Loucy (cell line): ENCODE results near the gene STK40.
A peak's percentile ranks its signal among the peaks of the same experiment; 100 is the strongest.

ENCODE experiments used
- H2AFZ ChIP-seq: fragments of 200-600 bp; sonication (generic); 2 replicates; pipeline ENCODE4 v1.6.0; 2016; ENCODE audit warnings: antibody characterized with exemption, mild to moderate bottlenecking, low read length, moderate library complexity
- H3F3A ChIP-seq: fragments of 200-600 bp; 2 replicates; pipeline ENCODE4 v1.6.0; 2016; ENCODE audit warnings: antibody characterized with exemption, low read depth, mild to moderate bottlenecking
- H3K27me3 ChIP-seq: fragments of 200-600 bp; sonication (generic); 2 replicates; pipeline ENCODE4 v1.6.1; 2014; ENCODE audit warnings: low read length, mild to moderate bottlenecking; ENCODE audit not compliant: insufficient read depth, poor library complexity, severe bottlenecking
- H3K36me3 ChIP-seq: fragments of 200-600 bp; sonication (generic); 2 replicates; pipeline ENCODE4 v1.6.1; 2016; ENCODE audit warnings: low read length; ENCODE audit not compliant: insufficient read depth
- H3K4me1 ChIP-seq: fragments of 200-600 bp; sonication (generic); 2 replicates; pipeline ENCODE4 v1.5.1; 2014; ENCODE audit warnings: low read length, mild to moderate bottlenecking; ENCODE audit not compliant: insufficient read depth, poor library complexity, severe bottlenecking
- H3K4me2 ChIP-seq: fragments of 200-600 bp; sonication (generic); 2 replicates; pipeline ENCODE4 v1.6.0; 2014; ENCODE audit warnings: antibody characterized with exemption, low read length, low read depth, mild to moderate bottlenecking; ENCODE audit not compliant: poor library complexity, severe bottlenecking
- H3K4me3 ChIP-seq: fragments of 200-600 bp; sonication (generic); 2 replicates; pipeline ENCODE4 v1.5.1; 2014; ENCODE audit warnings: low read length, mild to moderate bottlenecking, mixed read lengths; ENCODE audit not compliant: poor library complexity, severe bottlenecking
- H3K79me2 ChIP-seq: fragments of 200-600 bp; sonication (generic); 2 replicates; pipeline ENCODE4 v1.6.1; 2014; ENCODE audit warnings: low read length; ENCODE audit not compliant: insufficient read depth
- H3K9ac ChIP-seq: fragments of 200-600 bp; sonication (generic); 2 replicates; pipeline ENCODE4 v1.6.0; 2014; ENCODE audit warnings: mild to moderate bottlenecking, low read depth, low read length, moderate library complexity; ENCODE audit not compliant: poor library complexity, severe bottlenecking
- H3K9me2 ChIP-seq: fragments of 200-600 bp; sonication (generic); replicated peaks from 2 replicates; pipeline ENCODE4 v1.6.1; 2016; ENCODE audit warnings: low read depth, low read length, mixed read lengths
- H3K9me3 ChIP-seq: fragments of 200-600 bp; sonication (generic); 2 replicates; pipeline ENCODE4 v1.6.1; 2014; ENCODE audit warnings: mild to moderate bottlenecking, antibody characterized with exemption, low read length, low read depth; ENCODE audit not compliant: insufficient read depth
- H4K20me1 ChIP-seq: fragments of 200-600 bp; sonication (generic); 2 replicates; pipeline ENCODE4 v1.6.0; 2014; ENCODE audit warnings: antibody characterized with exemption, low read length, mild to moderate bottlenecking; ENCODE audit not compliant: insufficient read depth, poor library complexity, severe bottlenecking
- CTCF ChIP-seq: fragments of 200-600 bp; sonication (generic); conservative IDR thresholded peaks from 2 replicates; pipeline ENCODE4 v1.5.1; 2014; ENCODE audit warnings: mild to moderate bottlenecking, antibody characterized with exemption, low read length
- EZH2phosphoT487 ChIP-seq: fragments of 200-600 bp; IDR thresholded peaks from 2 replicates; pipeline ENCODE4 v1.6.1; 2018; ENCODE audit warnings: antibody characterized with exemption, mild to moderate bottlenecking, moderate library complexity, borderline replicate concordance

The STK40 gene

GRCh38 chr1:36385410-36386264, at the start of gene STK40:
STK40 (minus strand) TSS chr1:36385924; CDS start chr1:36361332, 24,592 bp downstream.
- peak within 1 kb of the TSS; percentile 96 for H3K4me3 ChIP-seq
- H3K9me3 ChIP-seq, result no peaks in the 10 kb centered on the region
- H3F3A ChIP-seq, result peaks cover 3% of the 10 kb centered on the region; the same call in 1 of the 2 replicates
- peak within 1 kb of the TSS; percentile 97 for H3K4me2 ChIP-seq
- H3K36me3 ChIP-seq, result no peaks in the 10 kb centered on the region
- peaks cover 38% of the 10 kb centered on the region for H3K4me1 ChIP-seq
- peaks cover 4% of the 10 kb centered on the region for H4K20me1 ChIP-seq
- peaks cover 47% of the 10 kb centered on the region for H3K79me2 ChIP-seq
- no peaks in the 10 kb centered on the region for H3K27me3 ChIP-seq
- H3K9me2 ChIP-seq, result no peaks in the 10 kb centered on the region
- TF ChIP-seq CTCF (no peak), EZH2phosphoT487 (no peak)
- H3K9ac ChIP-seq, result peak within 1 kb of the TSS; percentile 81
- peak within 1 kb of the TSS; percentile 87 for H2AFZ ChIP-seq

- Histone ChIP-seq H4K20me1 (no peaks in the 10 kb centered on the region), H3K36me3 (no peaks in the 10 kb centered on the region), H3K27me3 (no peaks in the 10 kb centered on the region), H3K79me2 (no peaks in the 10 kb centered on the region), H2AFZ (no peak overlapping the region), H3K9me3 (no peaks in the 10 kb centered on the region), H3K9ac (no peak overlapping the region), H3F3A (no peaks in the 10 kb centered on the region), H3K9me2 (no peaks in the 10 kb centered on the region), H3K4me3 (no peak overlapping the region), H3K4me2 (no peak overlapping the region), H3K4me1 (no peaks in the 10 kb centered on the region)
- TF ChIP-seq CTCF (no peak), EZH2phosphoT487 (no peak)
Measured at GRCh38 chr1:36433102-36433501, 47.4 kb upstream of the STK40 start.

- no peak for TF ChIP-seq EZH2phosphoT487
- TF ChIP-seq CTCF, result no peak
- Histone ChIP-seq H3K4me2 (no peak overlapping the region), H3K9me3 (no peaks in the 10 kb centered on the region), H3K9me2 (no peaks in the 10 kb centered on the region), H3K79me2 (no peaks in the 10 kb centered on the region), H3K9ac (no peak overlapping the region), H3K4me1 (no peaks in the 10 kb centered on the region), H3K27me3 (no peaks in the 10 kb centered on the region), H4K20me1 (no peaks in the 10 kb centered on the region), H3K4me3 (no peak overlapping the region), H2AFZ (no peak overlapping the region), H3F3A (no peaks in the 10 kb centered on the region), H3K36me3 (no peaks in the 10 kb centered on the region)
Measured at GRCh38 chr1:36432616-36433015, 46.9 kb upstream of the STK40 start.
